ENCODE data around the gene ZDHHC13.

The ZDHHC13 gene

DNA sequence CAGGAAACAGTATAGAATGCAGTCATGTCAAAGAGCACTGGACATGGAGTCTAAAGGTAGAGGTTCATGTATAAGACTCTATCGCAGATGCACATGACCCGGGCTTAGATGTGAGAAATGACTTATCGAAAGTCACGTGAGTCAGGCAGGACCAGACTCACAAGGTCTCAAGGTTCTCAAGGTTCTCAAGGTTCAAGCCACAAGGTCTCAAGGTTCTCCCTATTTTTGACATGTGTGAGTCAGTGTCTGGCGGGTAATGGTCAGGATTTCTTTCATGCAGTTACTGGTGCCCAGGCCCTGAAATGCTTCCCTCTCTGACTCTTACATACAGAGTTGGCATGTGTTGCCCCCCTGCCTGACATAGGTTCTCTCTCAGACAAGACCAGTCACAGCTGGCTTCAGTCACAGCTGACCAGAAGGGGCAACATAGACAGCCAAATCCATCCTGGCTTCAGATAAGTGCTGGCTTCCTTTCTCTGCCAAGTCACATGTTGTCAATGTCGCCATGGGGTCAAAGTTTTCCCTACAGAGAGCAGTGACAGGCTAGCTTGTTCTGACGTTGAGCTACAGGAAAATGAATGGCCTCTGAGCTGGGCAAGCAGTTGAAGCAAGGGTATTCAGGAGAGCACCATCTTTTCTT lies 74.7 kb downstream of the ZDHHC13 start:
- Histone ChIP-seq H3K36me3 (ENCODE audit: control insufficient read depth, insufficient read depth, low read length) (no peaks in the 10 kb centered on the region), H3K27ac (ENCODE audit: low read depth, low read length, severe bottlenecking) (no peak overlapping the region), H3K9me3 (ENCODE audit: control insufficient read depth, low read length) (no peaks in the 10 kb centered on the region), H3K4me1 (ENCODE audit: control insufficient read depth, insufficient read depth, low read length, poor library complexity, severe bottlenecking) (no peaks in the 10 kb centered on the region), H3K4me3 (ENCODE audit: extremely low read depth, insufficient read depth, low read length, poor library complexity, severe bottlenecking) (no peak overlapping the region)
- WGBS, 2 experiments (ENCODE audit: insufficient coverage in 2 of 2) = 87 to 97% methylated on average over 6 of the region's 7 CpGs

GRCh38 chr11:19193916-19194315 lies 76.9 kb downstream of the ZDHHC13 start:
- Histone ChIP-seq H3K27ac (ENCODE audit: low read depth, low read length, severe bottlenecking) (no peak overlapping the region), H3K4me1 (ENCODE audit: control insufficient read depth, insufficient read depth, low read length, poor library complexity, severe bottlenecking) (no peaks in the 10 kb centered on the region), H3K36me3 (ENCODE audit: control insufficient read depth, insufficient read depth, low read length) (no peaks in the 10 kb centered on the region), H3K9me3 (ENCODE audit: control insufficient read depth, low read length) (no peaks in the 10 kb centered on the region), H3K4me3 (ENCODE audit: extremely low read depth, insufficient read depth, low read length, poor library complexity, severe bottlenecking) (no peak overlapping the region)
- WGBS, 2 experiments (ENCODE audit: insufficient coverage in 2 of 2) = 80% methylated on average over 1 of the region's 2 CpGs; no CpG with 5 or more reads in 1 of the 2 experiments

DNA sequence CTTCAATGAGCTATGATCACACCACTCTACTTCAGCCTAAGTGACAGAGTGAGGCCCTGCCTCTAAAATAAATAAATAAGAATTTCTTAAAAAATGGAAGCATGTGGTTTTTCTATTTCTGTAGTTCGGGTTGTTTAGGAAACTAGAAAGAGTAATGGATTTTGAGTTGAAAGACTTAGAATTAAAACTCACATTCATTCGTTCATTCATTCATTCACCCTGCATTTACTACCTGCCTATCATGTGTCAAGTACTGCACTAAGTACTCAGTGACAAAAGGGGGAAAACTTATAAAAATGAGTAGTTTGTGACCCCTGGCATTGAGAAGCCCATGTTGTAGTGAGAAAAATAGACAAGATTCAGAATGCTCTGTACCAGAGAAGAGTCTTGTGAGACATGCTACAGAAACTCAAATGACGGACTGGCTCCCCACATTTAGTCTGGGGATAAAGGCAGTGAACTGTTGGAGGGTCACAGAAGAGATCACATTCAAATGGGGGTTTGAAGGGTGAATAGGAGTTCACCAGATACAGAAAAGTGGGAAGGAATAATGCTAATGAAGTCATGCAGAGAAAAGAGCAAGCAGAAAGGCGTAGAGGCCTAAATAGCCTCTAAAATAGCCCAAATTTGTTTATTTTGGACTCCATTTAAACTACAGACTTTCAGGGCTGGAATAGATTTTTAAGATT lies 77.8 kb downstream of the ZDHHC13 start:
- Histone ChIP-seq H3K9me3 (ENCODE audit: control insufficient read depth, low read length) (no peaks in the 10 kb centered on the region), H3K4me1 (ENCODE audit: control insufficient read depth, insufficient read depth, low read length, poor library complexity, severe bottlenecking) (no peaks in the 10 kb centered on the region), H3K4me3 (ENCODE audit: extremely low read depth, insufficient read depth, low read length, poor library complexity, severe bottlenecking) (no peak overlapping the region), H3K36me3 (ENCODE audit: control insufficient read depth, insufficient read depth, low read length) (no peaks in the 10 kb centered on the region), H3K27ac (ENCODE audit: low read depth, low read length, severe bottlenecking) (no peak overlapping the region)
- 93 to 100% methylated on average over 1 to 2 of the region's 4 CpGs for WGBS, 2 experiments (ENCODE audit: insufficient coverage in 2 of 2)

GRCh38 chr11:19196432-19196831 lies 79.5 kb downstream of the ZDHHC13 start:
- Histone ChIP-seq H3K4me3 (ENCODE audit: extremely low read depth, insufficient read depth, low read length, poor library complexity, severe bottlenecking) (no peak overlapping the region), H3K4me1 (ENCODE audit: control insufficient read depth, insufficient read depth, low read length, poor library complexity, severe bottlenecking) (no peaks in the 10 kb centered on the region), H3K9me3 (ENCODE audit: control insufficient read depth, low read length) (no peaks in the 10 kb centered on the region), H3K36me3 (ENCODE audit: control insufficient read depth, insufficient read depth, low read length) (no peaks in the 10 kb centered on the region), H3K27ac (ENCODE audit: low read depth, low read length, severe bottlenecking) (no peak overlapping the region)
- WGBS, 2 experiments (ENCODE audit: insufficient coverage in 2 of 2) = 86 to 90% methylated on average over 3 to 6 of the region's 6 CpGs

GRCh38 chr11:19199048-19199447 lies 82.1 kb downstream of the ZDHHC13 start:
- H3K36me3 ChIP-seq (ENCODE audit: control insufficient read depth, insufficient read depth, low read length) = no peaks in the 10 kb centered on the region
- peaks cover 4% of the 10 kb centered on the region for H3K9me3 ChIP-seq (ENCODE audit: control insufficient read depth, low read length)
- H3K4me3 ChIP-seq (ENCODE audit: extremely low read depth, insufficient read depth, low read length, poor library complexity, severe bottlenecking) = no peak overlapping the region
- WGBS, 2 experiments (ENCODE audit: insufficient coverage in 2 of 2) = 93 to 95% methylated on average over 7 of the region's 7 CpGs
- no peak overlapping the region for H3K27ac ChIP-seq (ENCODE audit: low read depth, low read length, severe bottlenecking)
- H3K4me1 ChIP-seq (ENCODE audit: control insufficient read depth, insufficient read depth, low read length, poor library complexity, severe bottlenecking) = peaks cover 6% of the 10 kb centered on the region

DNA sequence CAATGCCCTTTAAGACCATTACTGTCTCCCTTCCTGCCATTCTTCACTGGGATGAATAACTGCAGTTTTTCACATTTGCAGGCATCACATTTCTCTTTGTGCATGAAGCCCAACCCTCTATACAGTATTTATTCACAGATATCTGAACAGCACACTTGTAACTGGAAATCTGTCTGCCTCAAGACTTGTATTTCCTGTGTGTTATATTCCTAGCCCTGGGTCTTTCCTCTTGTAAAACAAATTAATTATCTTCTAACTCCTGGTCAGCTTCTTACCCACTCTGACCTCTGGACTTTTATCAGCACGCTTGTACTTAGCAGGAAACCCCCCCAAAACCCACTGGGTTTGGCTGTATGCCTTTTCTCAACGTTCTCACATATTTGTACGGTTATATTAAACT lies 82.8 kb downstream of the ZDHHC13 start:
- H3K4me3 ChIP-seq (ENCODE audit: extremely low read depth, insufficient read depth, low read length, poor library complexity, severe bottlenecking) = no peak overlapping the region
- H3K36me3 ChIP-seq (ENCODE audit: control insufficient read depth, insufficient read depth, low read length) = no peaks in the 10 kb centered on the region
- H3K4me1 ChIP-seq (ENCODE audit: control insufficient read depth, insufficient read depth, low read length, poor library complexity, severe bottlenecking) = peaks cover 6% of the 10 kb centered on the region
- WGBS, 2 experiments (ENCODE audit: insufficient coverage in 2 of 2) = 100% methylated on average over 1 of the region's 3 CpGs; no CpG with 5 or more reads in 1 of the 2 experiments
- H3K9me3 ChIP-seq (ENCODE audit: control insufficient read depth, low read length) = peaks cover 4% of the 10 kb centered on the region
- H3K27ac ChIP-seq (ENCODE audit: low read depth, low read length, severe bottlenecking) = no peak overlapping the region

- Histone ChIP-seq H3K4me3 (ENCODE audit: extremely low read depth, insufficient read depth, low read length, poor library complexity, severe bottlenecking) (no peak overlapping the region), H3K4me1 (ENCODE audit: control insufficient read depth, insufficient read depth, low read length, poor library complexity, severe bottlenecking) (peaks cover 6% of the 10 kb centered on the region), H3K9me3 (ENCODE audit: control insufficient read depth, low read length) (peaks cover 4% of the 10 kb centered on the region), H3K36me3 (ENCODE audit: control insufficient read depth, insufficient read depth, low read length) (no peaks in the 10 kb centered on the region), H3K27ac (ENCODE audit: low read depth, low read length, severe bottlenecking) (no peak overlapping the region)
- 84 to 86% methylated on average over 4 to 5 of the region's 6 CpGs for WGBS, 2 experiments (ENCODE audit: insufficient coverage in 2 of 2)
Observed at GRCh38 chr11:19200410-19201201, 83.6 kb downstream of the ZDHHC13 start.

- Histone ChIP-seq H3K27ac (ENCODE audit: low read depth, low read length, severe bottlenecking) (no peak within 1 kb of the TSS), H3K9me3 (ENCODE audit: control insufficient read depth, low read length) (peaks cover 4% of the 10 kb centered on the region), H3K4me3 (ENCODE audit: extremely low read depth, insufficient read depth, low read length, poor library complexity, severe bottlenecking) (no peak within 1 kb of the TSS), H3K36me3 (ENCODE audit: control insufficient read depth, insufficient read depth, low read length) (no peaks in the 10 kb centered on the region), H3K4me1 (ENCODE audit: control insufficient read depth, insufficient read depth, low read length, poor library complexity, severe bottlenecking) (peaks cover 6% of the 10 kb centered on the region)
- 75 to 77% methylated on average over 2 to 4 of the region's 7 CpGs for WGBS, 2 experiments (ENCODE audit: insufficient coverage in 2 of 2)
Observed at GRCh38 chr11:19201737-19202605, 85.0 kb downstream of the ZDHHC13 start, which contains the start of gene CSRP3. Gene CSRP3, minus strand, starts transcription at chr11:19201983. Its CDS starts 9,535 bp downstream, at chr11:19192448.

GRCh38 chr11:19204836-19205235 lies 87.9 kb downstream of the ZDHHC13 start:
- H3K36me3 ChIP-seq (ENCODE audit: control insufficient read depth, insufficient read depth, low read length) = no peaks in the 10 kb centered on the region
- peaks cover 4% of the 10 kb centered on the region for H3K9me3 ChIP-seq (ENCODE audit: control insufficient read depth, low read length)
- no peak overlapping the region for H3K27ac ChIP-seq (ENCODE audit: low read depth, low read length, severe bottlenecking)
- no peak overlapping the region for H3K4me3 ChIP-seq (ENCODE audit: extremely low read depth, insufficient read depth, low read length, poor library complexity, severe bottlenecking)
- no CpG with 5 or more reads among the region's 5 CpGs for WGBS, 2 experiments (ENCODE audit: insufficient coverage in 2 of 2)
- H3K4me1 ChIP-seq (ENCODE audit: control insufficient read depth, insufficient read depth, low read length, poor library complexity, severe bottlenecking) = peaks cover 19% of the 10 kb centered on the region

DNA sequence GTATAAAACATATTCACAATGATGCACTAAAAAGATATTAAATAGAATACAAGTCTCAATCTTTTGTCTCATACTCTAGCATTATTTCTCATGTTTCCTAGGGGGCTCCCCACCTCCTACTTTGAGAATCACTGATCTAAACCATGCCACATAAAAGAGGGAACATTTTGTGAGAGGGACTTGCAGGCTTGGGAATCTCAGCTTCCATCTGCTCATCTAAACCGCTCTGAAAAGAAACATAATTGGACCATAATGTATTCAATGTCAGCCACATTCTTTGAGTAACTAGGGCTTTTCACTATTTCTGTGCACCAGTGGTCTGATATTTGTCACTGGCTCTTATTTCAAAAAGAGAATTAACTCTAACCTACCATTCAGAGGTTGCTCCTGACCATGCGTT lies 91.2 kb downstream of the ZDHHC13 start:
- H3K27ac ChIP-seq (ENCODE audit: low read depth, low read length, severe bottlenecking) = no peak overlapping the region
- whole genome bisulfite sequencing, 2 experiments (ENCODE audit: insufficient coverage in 2 of 2) = 60 to 100% methylated on average over 1 of the region's 2 CpGs
- peaks cover 14% of the 10 kb centered on the region for H3K4me1 ChIP-seq (ENCODE audit: control insufficient read depth, insufficient read depth, low read length, poor library complexity, severe bottlenecking)
- peaks cover 2% of the 10 kb centered on the region for H3K9me3 ChIP-seq (ENCODE audit: control insufficient read depth, low read length)
- no peaks in the 10 kb centered on the region for H3K36me3 ChIP-seq (ENCODE audit: control insufficient read depth, insufficient read depth, low read length)
- no peak overlapping the region for H3K4me3 ChIP-seq (ENCODE audit: extremely low read depth, insufficient read depth, low read length, poor library complexity, severe bottlenecking)
